ENCODE data around the gene JARID2. TPM values are rescaled to one million over a fixed set of nuclear protein-coding genes. Genes with fewer than 3 reads are reported as not detected.

Gene JARID2
- total RNA-seq, 3 donors from 2014 or later = 10.5 to 13.9 (median 11.5) TPM

- TF ChIP-seq POLR2AphosphoS5 (IDR thresholded peaks at IDR 0.05) = no peak
- peaks cover 0 to 9% of the 10 kb centered on the region in 2 donors for H3K4me1 ChIP-seq
- H3K4me3 ChIP-seq = no peak overlapping the region
- H3K27me3 ChIP-seq = no peaks in the 10 kb centered on the region
- no peaks in the 10 kb centered on the region for H3K9me3 ChIP-seq
- H3K36me3 ChIP-seq = no peaks in the 10 kb centered on the region
- no peak overlapping the region for H3K27ac ChIP-seq
- intact Hi-C loops (cut with DNase I; ENCODE audit: low total_unique reads) = no loop called here
- no peak for DNase-seq (ENCODE audit: low spot score in 2 of 2)
Observed at GRCh38 chr6:15430186-15430585, 184.3 kb downstream of the JARID2 start.

- TF ChIP-seq CTCF (IDR thresholded peaks at IDR 0.05) = no peak
- no peak for TF ChIP-seq POLR2A (IDR thresholded peaks at IDR 0.05)
- no peak for TF ChIP-seq POLR2AphosphoS5 (IDR thresholded peaks at IDR 0.05)
- Histone ChIP-seq H3K4me1 (peaks cover 0 to 9% of the 10 kb centered on the region in 2 donors), H3K4me3 (no peak overlapping the region), H3K27me3 (no peaks in the 10 kb centered on the region), H3K36me3 (no peaks in the 10 kb centered on the region), H3K9me3 (no peaks in the 10 kb centered on the region), H3K27ac (no peak overlapping the region)
- intact Hi-C loops (cut with DNase I; ENCODE audit: low total_unique reads) = no loop called here
- no peak for DNase-seq (ENCODE audit: low spot score in 2 of 2)
Observed at GRCh38 chr6:15430931-15431405, 185.1 kb downstream of the JARID2 start.

GRCh38 chr6:15431762-15432483, 186.1 kb downstream of the JARID2 start:
- intact Hi-C loops (cut with DNase I; ENCODE audit: low total_unique reads) = no loop called here
- no peak overlapping the region for H3K4me3 ChIP-seq
- TF ChIP-seq POLR2A (IDR thresholded peaks at IDR 0.05) (no peak), CTCF (IDR thresholded peaks at IDR 0.05) (no peak), POLR2AphosphoS5 (IDR thresholded peaks at IDR 0.05) (no peak)
- no peak for DNase-seq (ENCODE audit: low spot score in 2 of 2)
- no peaks in the 10 kb centered on the region for H3K9me3 ChIP-seq
- no peaks in the 10 kb centered on the region for H3K27me3 ChIP-seq
- peaks cover 0 to 9% of the 10 kb centered on the region in 2 donors for H3K4me1 ChIP-seq
- no peak overlapping the region for H3K27ac ChIP-seq
- no peaks in the 10 kb centered on the region for H3K36me3 ChIP-seq

GRCh38 chr6:15433511-15433861, 187.6 kb downstream of the JARID2 start:
- no peak for DNase-seq (ENCODE audit: low spot score in 2 of 2)
- Histone ChIP-seq H3K9me3 (no peaks in the 10 kb centered on the region), H3K4me1 (peaks cover 0 to 9% of the 10 kb centered on the region in 2 donors), H3K4me3 (no peak overlapping the region), H3K36me3 (no peaks in the 10 kb centered on the region), H3K27ac (no peak overlapping the region), H3K27me3 (no peaks in the 10 kb centered on the region)
- TF ChIP-seq CTCF (IDR thresholded peaks at IDR 0.05) = no peak
- no peak for TF ChIP-seq POLR2A (IDR thresholded peaks at IDR 0.05)
- no peak for TF ChIP-seq POLR2AphosphoS5 (IDR thresholded peaks at IDR 0.05)
- intact Hi-C loops (cut with DNase I; ENCODE audit: low total_unique reads) = no loop called here

GRCh38 chr6:15434263-15434662, 188.4 kb downstream of the JARID2 start:
- intact Hi-C loops (cut with DNase I; ENCODE audit: low total_unique reads) = no loop called here
- H3K4me1 ChIP-seq = peaks cover 0 to 9% of the 10 kb centered on the region in 2 donors

More at GRCh38 chr6:15434263-15434662, 188.4 kb downstream of the JARID2 start:
- no peak for DNase-seq (ENCODE audit: low spot score in 2 of 2)
- Histone ChIP-seq H3K27ac (no peak overlapping the region), H3K27me3 (no peaks in the 10 kb centered on the region), H3K9me3 (no peaks in the 10 kb centered on the region), H3K36me3 (no peaks in the 10 kb centered on the region), H3K4me3 (no peak overlapping the region)
- TF ChIP-seq POLR2AphosphoS5 (IDR thresholded peaks at IDR 0.05) = no peak
- no peak for TF ChIP-seq POLR2A (IDR thresholded peaks at IDR 0.05)
- TF ChIP-seq CTCF (IDR thresholded peaks at IDR 0.05) = no peak

Data from breast epithelium (tissue), 4 donors.